ENCODE data around the gene EFCAB8. TPM values are rescaled to one million over a fixed set of nuclear protein-coding genes. Genes with fewer than 3 reads are reported as not detected.

EFCAB8 gene
- total RNA-seq, 1 donor from 2014 or later: not detected

- intact Hi-C loops (cut with DNase I): no loop called here
- H3K9me3 ChIP-seq: no peaks in the 10 kb centered on the region
- no peak overlapping the region for H3K4me3 ChIP-seq
- no peaks in the 10 kb centered on the region for H3K4me1 ChIP-seq
- H3K27ac ChIP-seq: no peak overlapping the region
- TF ChIP-seq CTCF (IDR thresholded peaks at IDR 0.05): no peak
- TF ChIP-seq POLR2AphosphoS5 (IDR thresholded peaks at IDR 0.05; ENCODE audit: insufficient read depth in 1 of 2, low read depth in 1 of 2): no peak
- no peak for TF ChIP-seq POLR2A (IDR thresholded peaks at IDR 0.05)
- no peaks in the 10 kb centered on the region for H3K36me3 ChIP-seq
- DNase-seq (ENCODE audit: extremely low spot score in 2 of 2): no peak
- H3K27me3 ChIP-seq: no peaks in the 10 kb centered on the region
Measured at GRCh38 chr20:33005132-33005566, 146.4 kb downstream of the EFCAB8 start.

- no peaks in the 10 kb centered on the region for H3K4me1 ChIP-seq
- intact Hi-C loops (cut with DNase I): no loop called here
- no peaks in the 10 kb centered on the region for H3K36me3 ChIP-seq
- H3K27ac ChIP-seq: no peak overlapping the region
- no peaks in the 10 kb centered on the region for H3K9me3 ChIP-seq
- no peak overlapping the region for H3K4me3 ChIP-seq
- no peak for DNase-seq (ENCODE audit: extremely low spot score in 2 of 2)
- TF ChIP-seq CTCF (IDR thresholded peaks at IDR 0.05) (no peak), POLR2AphosphoS5 (IDR thresholded peaks at IDR 0.05; ENCODE audit: insufficient read depth in 1 of 2, low read depth in 1 of 2) (no peak), POLR2A (IDR thresholded peaks at IDR 0.05) (no peak)
- no peaks in the 10 kb centered on the region for H3K27me3 ChIP-seq
Measured at GRCh38 chr20:33005908-33006775, 147.4 kb downstream of the EFCAB8 start.

- Histone ChIP-seq H3K36me3 (no peaks in the 10 kb centered on the region), H3K9me3 (no peaks in the 10 kb centered on the region), H3K27ac (no peak overlapping the region), H3K4me1 (no peaks in the 10 kb centered on the region), H3K4me3 (no peak overlapping the region), H3K27me3 (no peaks in the 10 kb centered on the region)
- intact Hi-C loops (cut with DNase I): no loop called here
- TF ChIP-seq CTCF (IDR thresholded peaks at IDR 0.05) (no peak), POLR2A (IDR thresholded peaks at IDR 0.05) (no peak), POLR2AphosphoS5 (IDR thresholded peaks at IDR 0.05; ENCODE audit: insufficient read depth in 1 of 2, low read depth in 1 of 2) (no peak)
- no peak for DNase-seq (ENCODE audit: extremely low spot score in 2 of 2)
Measured at GRCh38 chr20:33006776-33007375, 148.2 kb downstream of the EFCAB8 start.

DNA sequence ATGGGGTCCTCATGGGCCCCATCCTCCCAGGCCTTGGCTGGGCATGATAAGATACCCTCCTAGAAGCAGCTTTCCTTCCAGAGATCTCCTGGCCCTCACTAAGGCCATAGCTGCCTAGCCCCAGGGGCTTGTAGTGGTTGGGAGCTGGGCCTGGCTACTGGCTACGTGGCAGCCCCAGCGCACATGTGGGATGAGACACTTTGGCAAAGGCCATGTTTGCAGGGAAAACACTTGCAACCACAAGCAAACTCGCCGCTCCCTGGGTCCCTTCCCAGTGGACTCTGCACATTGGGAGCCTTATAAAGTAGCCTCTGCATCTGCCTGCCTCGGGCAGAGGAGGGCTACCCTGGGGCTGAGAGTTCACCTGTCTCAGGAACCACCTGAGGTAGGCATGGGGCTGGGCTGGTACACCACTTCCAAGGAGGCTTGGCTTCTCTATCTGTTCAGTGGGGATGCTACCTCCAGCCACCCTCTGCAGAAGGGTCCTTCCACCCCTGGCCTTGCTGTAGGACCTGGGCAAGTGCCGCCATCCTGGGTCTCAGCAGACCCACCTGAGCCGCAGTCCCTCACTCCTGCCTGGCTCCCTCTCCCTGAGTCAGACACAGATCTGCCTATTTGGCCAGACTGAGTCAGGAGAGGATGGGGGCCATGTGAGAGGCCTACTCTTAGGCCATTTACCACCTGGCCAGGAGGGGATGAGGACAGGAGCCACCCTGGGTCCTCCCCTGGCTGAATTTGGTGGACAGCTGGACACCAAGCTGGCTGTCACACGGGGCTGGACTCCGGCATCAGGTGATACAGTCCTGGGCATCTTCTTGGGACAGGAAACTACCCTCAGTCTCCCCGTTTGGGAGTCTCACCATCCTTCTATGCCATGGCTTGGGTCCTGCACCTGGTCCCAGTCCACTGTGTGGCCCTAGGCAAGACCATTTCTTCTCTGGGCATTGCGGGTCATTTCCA lies 148.9 kb downstream of the EFCAB8 start, which contains the start of gene BPIFB2:
Gene BPIFB2, plus strand, starts transcription at position 329 of the 960 bp plus-strand sequence. CDS start 871 bp downstream, outside the sequence.
- DNase-seq (ENCODE audit: extremely low spot score in 2 of 2): no peak
- H3K9me3 ChIP-seq: no peaks in the 10 kb centered on the region
- intact Hi-C loops (cut with DNase I): no loop called here
- H3K27ac ChIP-seq: no peak within 1 kb of the TSS
- no peaks in the 10 kb centered on the region for H3K36me3 ChIP-seq
- H3K27me3 ChIP-seq: no peaks in the 10 kb centered on the region
- no peak for TF ChIP-seq POLR2A (IDR thresholded peaks at IDR 0.05)
- TF ChIP-seq POLR2AphosphoS5 (IDR thresholded peaks at IDR 0.05; ENCODE audit: insufficient read depth in 1 of 2, low read depth in 1 of 2): no peak
- TF ChIP-seq CTCF (IDR thresholded peaks at IDR 0.05): no peak
- H3K4me3 ChIP-seq: no peak within 1 kb of the TSS
- no peaks in the 10 kb centered on the region for H3K4me1 ChIP-seq

Data from vagina (tissue), 2 donors.